IMR-90 (cell line): Measurements from ENCODE around the gene CAMK2B. TPM values are rescaled to one million over a fixed set of nuclear protein-coding genes. Genes with fewer than 3 reads are reported as not detected.
A peak's percentile ranks its signal among the peaks of the same experiment; 100 is the strongest.

ENCODE experiments used
- ATAC-seq: fragments of 200-7000 bp; cut with Tn5 transposase; 2 replicates; pipeline ENCODE4 v1.9.1; 2020; ENCODE audit warnings: low read depth, mild to moderate bottlenecking, moderate library complexity
- BruUV-seq: library from RNA; stranded (reverse); fragments of 400-500 nt; replicated peaks from 2 replicates; lab custom pipeline; 2021; lab: Mats Ljungman, UMichigan
- CTCF ChIA-PET: fragments of 300-600 bp; formaldehyde crosslinking; extraction: SDS; loops from one replicate; lab custom pipeline; 2021; ENCODE audit warnings: antibody characterized with exemption; lab: Yijun Ruan, JAX
- POLR2A ChIA-PET: fragments of 300-600 bp; sonication (Branson Sonifier 250); formaldehyde crosslinking; loops from one replicate; lab custom pipeline; 2022; ENCODE audit warnings: antibody characterized with exemption; ENCODE audit not compliant: unreplicated experiment; lab: Charles Lee
- DNase-seq: peaks from one replicate; pipeline ENCODE4 v3.0.0; 2013
- H2AFZ ChIP-seq: replicated peaks from 2 replicates; pipeline ENCODE3; 2013; ENCODE audit warnings: low read length, mild to moderate bottlenecking; ENCODE audit not compliant: poor library complexity
- H2AK5ac ChIP-seq: 2 replicates; pipeline ENCODE4 v1.6.1; 2013; ENCODE audit warnings: low read depth, low read length, inconsistent platforms
- H2AK9ac ChIP-seq: replicated peaks from 2 replicates; pipeline ENCODE3; 2013; ENCODE audit warnings: mild to moderate bottlenecking, low read depth, low read length, moderate library complexity; ENCODE audit not compliant: poor library complexity
- H2BK120ac ChIP-seq: 2 replicates; pipeline ENCODE4 v1.6.1; 2013; ENCODE audit warnings: low read depth, low read length, inconsistent platforms
- H2BK15ac ChIP-seq: 3 replicates; pipeline ENCODE4 v1.6.1; 2013; ENCODE audit warnings: low read depth, low read length, inconsistent platforms
- H2BK20ac ChIP-seq: 2 replicates; pipeline ENCODE4 v1.6.1; 2013; ENCODE audit warnings: low read depth, mild to moderate bottlenecking, inconsistent platforms, low read length, moderate library complexity
- H2BK5ac ChIP-seq: 2 replicates; pipeline ENCODE4 v1.6.1; 2013; ENCODE audit warnings: mild to moderate bottlenecking, low read depth, low read length, inconsistent platforms; ENCODE audit not compliant: poor library complexity, severe bottlenecking
- H3K14ac ChIP-seq: replicated peaks from 2 replicates; pipeline ENCODE4 v1.6.1; 2013; ENCODE audit warnings: low read depth, low read length, inconsistent platforms
- H3K18ac ChIP-seq: 2 replicates; pipeline ENCODE4 v1.6.1; 2013; ENCODE audit warnings: low read depth, low read length, control low read depth
- H3K23ac ChIP-seq: 2 replicates; pipeline ENCODE4 v1.6.1; 2013; ENCODE audit warnings: low read depth, low read length, inconsistent platforms
- H3K27ac ChIP-seq: 2 replicates; pipeline ENCODE4 v1.5.1; 2013; ENCODE audit warnings: mild to moderate bottlenecking, control low read depth, low read length; ENCODE audit not compliant: insufficient read depth
- H3K27me3 ChIP-seq: 2 replicates; pipeline ENCODE4 v1.6.1; 2013; ENCODE audit warnings: low read length; ENCODE audit not compliant: control insufficient read depth, insufficient read depth
- H3K36me3 ChIP-seq: 2 replicates; pipeline ENCODE4 v1.6.1; 2013; ENCODE audit warnings: low read length, mixed read lengths; ENCODE audit not compliant: control insufficient read depth, insufficient read depth
- H3K4ac ChIP-seq: 2 replicates; pipeline ENCODE4 v1.6.1; 2013; ENCODE audit warnings: low read depth, low read length, inconsistent platforms
- H3K4me1 ChIP-seq: 2 replicates; pipeline ENCODE4 v1.6.1; 2013; ENCODE audit warnings: low read length, mixed read lengths; ENCODE audit not compliant: control insufficient read depth, insufficient read depth
- H3K4me2 ChIP-seq: 2 replicates; pipeline ENCODE4 v1.6.1; 2013; ENCODE audit warnings: low read depth, mild to moderate bottlenecking, control low read depth, low read length, moderate library complexity
- H3K4me3 ChIP-seq: 2 replicates; pipeline ENCODE4 v1.5.1; 2013; ENCODE audit warnings: low read depth, mild to moderate bottlenecking, control low read depth, low read length, moderate library complexity; ENCODE audit not compliant: insufficient read depth
- H3K56ac ChIP-seq: 2 replicates; pipeline ENCODE4 v1.6.1; 2013; ENCODE audit warnings: low read length, inconsistent platforms; ENCODE audit not compliant: insufficient read depth; ENCODE audit errors: extremely low read depth
- H3K79me1 ChIP-seq, 2 experiments: 2 replicates each; pipeline ENCODE4 v1.6.1; 2013; ENCODE audit warnings: low read length in 2 of 2, inconsistent platforms in 1 of 2, low read depth in 1 of 2
- H3K9ac ChIP-seq: 2 replicates; pipeline ENCODE4 v1.6.1; 2013; ENCODE audit warnings: low read depth, low read length, control low read depth
- H3K9me1 ChIP-seq: 2 replicates; pipeline ENCODE4 v1.6.1; 2013; ENCODE audit warnings: low read length, inconsistent platforms; ENCODE audit not compliant: insufficient read depth
- H3K9me3 ChIP-seq: 2 replicates; pipeline ENCODE4 v1.6.1; 2013; ENCODE audit warnings: low read length; ENCODE audit not compliant: control insufficient read depth, insufficient read depth
- H4K20me1 ChIP-seq: 2 replicates; pipeline ENCODE4 v1.6.1; 2013; ENCODE audit warnings: low read length, inconsistent platforms; ENCODE audit not compliant: insufficient read depth
- H4K5ac ChIP-seq: 2 replicates; pipeline ENCODE4 v1.6.1; 2013; ENCODE audit warnings: mild to moderate bottlenecking, low read depth, low read length, control low read depth
- H4K8ac ChIP-seq, 2 experiments: 2 replicates each; pipeline ENCODE4 v1.6.1; 2013; ENCODE audit warnings: low read depth in 2 of 2, low read length in 2 of 2, control low read depth in 1 of 2, inconsistent platforms in 1 of 2
- H4K91ac ChIP-seq: 2 replicates; pipeline ENCODE4 v1.6.1; 2013; ENCODE audit warnings: low read depth, low read length, inconsistent platforms; ENCODE audit not compliant: insufficient read depth
- BHLHE40 ChIP-seq: fragments of 150-350 bp; IDR thresholded peaks from 2 replicates; pipeline ENCODE4 v1.6.1; 2016; ENCODE audit warnings: mild to moderate bottlenecking, low read depth, low read length
- CEBPB ChIP-seq: IDR thresholded peaks from 2 replicates; pipeline ENCODE4 v1.6.1; 2012; ENCODE audit warnings: low read depth, low read length, improper control_type of control experiment
- CHD1 ChIP-seq: IDR thresholded peaks from 2 replicates; pipeline ENCODE4 v1.6.1; 2012; ENCODE audit warnings: low read depth, low read length, improper control_type of control experiment
- ELK1 ChIP-seq: fragments of 150-350 bp; IDR thresholded peaks from 2 replicates; pipeline ENCODE4 v1.6.1; 2016; ENCODE audit warnings: low read depth, mild to moderate bottlenecking, low read length, moderate library complexity, borderline replicate concordance
- FOS ChIP-seq: fragments of 150-350 bp; IDR thresholded peaks from 2 replicates; pipeline ENCODE4 v1.6.1; 2016; ENCODE audit warnings: low read depth, low read length
- MAFK ChIP-seq: IDR thresholded peaks from 2 replicates; pipeline ENCODE4 v1.6.1; 2012; ENCODE audit warnings: low read depth, low read length, improper control_type of control experiment
- MXI1 ChIP-seq: IDR thresholded peaks from 2 replicates; pipeline ENCODE4 v1.6.1; 2012; ENCODE audit warnings: low read depth, mild to moderate bottlenecking, low read length, moderate library complexity, borderline replicate concordance
- NFE2L2 ChIP-seq: fragments of 150-350 bp; IDR thresholded peaks from 2 replicates; pipeline ENCODE4 v1.6.1; 2016; ENCODE audit warnings: low read depth, mild to moderate bottlenecking, low read length
- POLR2A ChIP-seq: IDR thresholded peaks from 2 replicates; pipeline ENCODE4 v1.6.1; 2012; ENCODE audit warnings: mild to moderate bottlenecking, low read depth, low read length
- RAD21 ChIP-seq: IDR thresholded peaks from 2 replicates; pipeline ENCODE4 v1.6.1; 2012; ENCODE audit warnings: low read length, improper control_type of control experiment
- RCOR1 ChIP-seq: IDR thresholded peaks from 2 replicates; pipeline ENCODE4 v1.6.1; 2012; ENCODE audit warnings: mild to moderate bottlenecking, low read length, improper control_type of control experiment; ENCODE audit not compliant: insufficient replicate concordance
- RFX5 ChIP-seq: IDR thresholded peaks from 2 replicates; pipeline ENCODE4 v1.8.0; 2012; ENCODE audit warnings: low read depth, mild to moderate bottlenecking, low read length, moderate library complexity
- SMC3 ChIP-seq: fragments of 150-350 bp; IDR thresholded peaks from 2 replicates; pipeline ENCODE4 v1.6.1; 2016; ENCODE audit warnings: low read depth, mild to moderate bottlenecking, antibody characterized with exemption, low read length, moderate library complexity
- USF2 ChIP-seq: fragments of 150-350 bp; IDR thresholded peaks from 2 replicates; pipeline ENCODE4 v1.6.1; 2017; ENCODE audit warnings: mild to moderate bottlenecking, antibody characterized with exemption, low read length, low read depth
- WGBS, 2 experiments: methylation state at CpG; one replicate each; pipeline versions ENCODE4 v1.1.5 to v1.1.7; 2013; ENCODE audit warnings: missing lambda C conversion rate in 2 of 2; ENCODE audit not compliant: insufficient read length in 1 of 2; ENCODE audit errors: extremely low coverage in 2 of 2; 5-methylcytosine and 5-hydroxymethylcytosine counted together
- dilution Hi-C: fragments of 300-500 bp; cut with HindIII; formaldehyde crosslinking; loops from one replicate; pipeline ENCODE4 v1.14.3; 2018; ENCODE audit warnings: low sequenced_read_pairs; ENCODE audit not compliant: unreplicated experiment
- in situ Hi-C: fragments of 300-500 bp; cut with MboI; formaldehyde crosslinking; loops from 3 replicates; pipeline ENCODE4 v1.14.3; 2019; ENCODE audit warnings: low sequenced_read_pairs, inconsistent platforms, mixed read lengths
- intact Hi-C: fragments of 100-400 bp; cut with micrococcal nuclease; formaldehyde crosslinking; loops from 2 replicates; pipeline ENCODE4 v1.10.0; 2022
- polyA plus RNA-seq, 3 experiments: library from polyadenylated mRNA; depleted of rRNA; stranded (reverse); fragments of >200 nt; gene quantifications; 2 replicates each; pipeline ENCODE4 v1.2.3, GENCODE V29; 2012; ENCODE audit warnings: low replicate concordance in 1 of 3
- total RNA-seq: library from RNA; depleted of rRNA; stranded (reverse); fragments of >200 nt; gene quantifications from 2 replicates; pipeline ENCODE4 v1.2.3, GENCODE V29; 2012
- TF ChIP-seq, protein P1 (sequence below): conservative IDR thresholded peaks from 2 replicates; pipeline ENCODE4 v1.5.1; 2012; ENCODE audit warnings: mild to moderate bottlenecking, low read depth, low read length, improper control_type of control experiment

Gene CAMK2B
- total and polyA plus RNA-seq, 2 of the 4 experiments (the other 2 are of a cell fraction) = 0.18 to 0.36 TPM

DNA sequence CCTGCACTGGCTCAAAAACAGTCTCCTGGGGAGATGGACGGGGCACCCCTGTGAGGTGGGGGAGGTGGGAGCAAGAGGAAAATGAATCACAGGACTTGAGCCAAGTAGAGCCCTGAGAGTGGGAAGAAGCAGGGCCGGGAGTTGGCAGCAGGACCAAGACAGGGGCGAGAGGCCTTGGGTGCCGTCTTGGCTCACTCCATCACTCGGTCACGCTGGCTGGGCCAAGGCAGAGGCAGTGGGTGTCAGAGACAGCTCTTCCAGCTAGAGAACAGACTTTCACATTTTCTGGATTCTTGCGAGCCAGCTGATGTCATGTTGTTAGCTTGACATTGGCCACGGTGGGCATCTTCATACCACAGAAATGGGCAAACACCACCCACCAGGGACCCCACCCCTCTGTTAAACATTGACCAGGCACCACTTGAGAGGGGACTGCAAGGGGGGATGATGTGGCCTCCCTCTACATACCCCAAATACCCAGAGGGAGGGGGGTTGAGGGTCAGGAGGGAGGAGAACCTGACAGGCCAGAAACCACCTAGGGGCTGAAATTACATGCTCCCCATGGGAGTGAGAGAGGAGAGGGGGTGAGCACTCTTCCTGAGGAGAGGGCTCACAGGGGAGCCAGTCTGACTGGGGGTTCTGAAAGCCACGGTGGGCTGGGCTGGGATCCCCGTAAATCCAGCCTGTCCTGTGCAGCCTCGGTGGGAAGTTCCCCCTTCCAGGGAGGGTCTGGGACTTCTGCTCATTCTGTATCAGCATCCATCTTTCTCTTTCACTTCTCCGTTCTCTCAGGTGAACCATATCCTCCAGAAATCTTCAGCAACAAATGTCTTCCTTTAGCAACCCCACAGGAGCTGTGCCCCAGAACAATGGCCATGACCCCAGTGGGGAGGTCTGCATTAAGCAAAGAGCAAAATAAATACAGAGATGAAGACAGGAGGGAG, 19.6 kb downstream of the CAMK2B start:
- H2AK5ac ChIP-seq = no peak overlapping the region
- no TSS peak for BruUV-seq
- H2BK20ac ChIP-seq = no peak overlapping the region
- no peak overlapping the region for H3K4me2 ChIP-seq
- H3K9me1 ChIP-seq = no peaks in the 10 kb centered on the region
- H4K20me1 ChIP-seq = no peaks in the 10 kb centered on the region
- in situ Hi-C loops (no loop called here), intact Hi-C loops (no loop called here), dilution Hi-C loops (no loop called here)
- H3K27me3 ChIP-seq = peaks cover 14% of the 10 kb centered on the region
- no peak overlapping the region for H3K4me3 ChIP-seq
- no peak overlapping the region for H2BK15ac ChIP-seq
- ATAC-seq (no peak), DNase-seq (no peak)
- no peak overlapping the region for H3K9ac ChIP-seq
- H3K18ac ChIP-seq = no peak overlapping the region
- ChIA-PET CTCF (interaction anchor here (0.7 kb wide), 1 partner anchor 63 kb away, joined by 3 read pairs; no protein-coding TSS in a partner anchor), POLR2A (no interaction called here)
- no peak overlapping the region for H4K8ac ChIP-seq
- H3K56ac ChIP-seq = no peak overlapping the region
- 56% methylated on average over 7 of the region's 12 CpGs; no CpG with 5 or more reads in 1 of the 2 experiments for WGBS, 2 experiments
- H4K91ac ChIP-seq = no peak overlapping the region
- H4K5ac ChIP-seq = no peak overlapping the region
- H3K4me1 ChIP-seq = 0 out of 2 replicates have a peak, but pooled peaks cover 1% of the 10 kb centered on the region
- H2BK5ac ChIP-seq = no peak overlapping the region
- no peak overlapping the region for H3K14ac ChIP-seq
- no peaks in the 10 kb centered on the region for H3K79me1 ChIP-seq
- H3K27ac ChIP-seq = no peak overlapping the region
- H2AFZ ChIP-seq = peak overlapping the region; percentile 10
- H3K9me3 ChIP-seq = no peaks in the 10 kb centered on the region
- no peaks in the 10 kb centered on the region for H3K36me3 ChIP-seq
- no peak overlapping the region for H3K23ac ChIP-seq
- no peak overlapping the region for H3K4ac ChIP-seq
- no peak overlapping the region for H2BK120ac ChIP-seq
- peak overlapping the region; percentile 9 for H2AK9ac ChIP-seq
- TF ChIP-seq RFX5 (no peak), CEBPB (no peak), RAD21 (no peak), CHD1 (no peak), ELK1 (no peak), MAFK (no peak), SMC3 (no peak), POLR2A (no peak), NFE2L2 (no peak), BHLHE40 (no peak), RCOR1 (no peak), FOS (no peak), USF2 (no peak), MXI1 (no peak)
- TF ChIP-seq, protein P1, sequence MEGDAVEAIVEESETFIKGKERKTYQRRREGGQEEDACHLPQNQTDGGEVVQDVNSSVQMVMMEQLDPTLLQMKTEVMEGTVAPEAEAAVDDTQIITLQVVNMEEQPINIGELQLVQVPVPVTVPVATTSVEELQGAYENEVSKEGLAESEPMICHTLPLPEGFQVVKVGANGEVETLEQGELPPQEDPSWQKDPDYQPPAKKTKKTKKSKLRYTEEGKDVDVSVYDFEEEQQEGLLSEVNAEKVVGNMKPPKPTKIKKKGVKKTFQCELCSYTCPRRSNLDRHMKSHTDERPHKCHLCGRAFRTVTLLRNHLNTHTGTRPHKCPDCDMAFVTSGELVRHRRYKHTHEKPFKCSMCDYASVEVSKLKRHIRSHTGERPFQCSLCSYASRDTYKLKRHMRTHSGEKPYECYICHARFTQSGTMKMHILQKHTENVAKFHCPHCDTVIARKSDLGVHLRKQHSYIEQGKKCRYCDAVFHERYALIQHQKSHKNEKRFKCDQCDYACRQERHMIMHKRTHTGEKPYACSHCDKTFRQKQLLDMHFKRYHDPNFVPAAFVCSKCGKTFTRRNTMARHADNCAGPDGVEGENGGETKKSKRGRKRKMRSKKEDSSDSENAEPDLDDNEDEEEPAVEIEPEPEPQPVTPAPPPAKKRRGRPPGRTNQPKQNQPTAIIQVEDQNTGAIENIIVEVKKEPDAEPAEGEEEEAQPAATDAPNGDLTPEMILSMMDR = no peak
